HG03558 (cell line): ENCODE results near the gene TTC17.
"Not testable (repeated sequence)": the region's sequence is repeated elsewhere in the genome, so short reads cannot be mapped to it uniquely, and the experiment has no call there.

Experiments
- ATAC-seq: cut with Tn5 transposase; IDR thresholded peaks from one replicate; pipeline ENCODE4 v1.9.1; 2021; ENCODE audit warnings: moderate number of reproducible peaks; ENCODE audit not compliant: unreplicated experiment; ENCODE audit errors: extremely low read depth

TTC17 gene

DNA sequence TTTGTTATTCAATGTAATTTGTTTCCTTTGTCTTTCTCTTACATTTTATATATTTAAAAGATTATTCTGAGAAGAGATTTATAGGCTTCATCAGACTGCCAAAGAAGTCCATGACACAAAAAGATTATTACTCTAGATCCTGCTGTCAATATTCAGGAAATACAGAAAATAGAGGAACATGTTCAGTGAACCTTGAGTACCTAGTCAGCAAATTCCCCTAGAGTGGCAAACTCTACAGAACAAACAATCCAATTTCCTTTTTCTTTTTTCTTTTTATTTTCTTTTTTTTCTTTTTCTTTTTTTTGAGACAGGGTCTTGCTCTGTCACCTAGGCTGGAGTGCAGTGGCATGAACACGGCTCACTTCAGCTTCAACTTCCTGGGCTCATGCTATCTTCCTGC lies 23.9 kb downstream of the TTC17 start:
- no peak for ATAC-seq

DNA sequence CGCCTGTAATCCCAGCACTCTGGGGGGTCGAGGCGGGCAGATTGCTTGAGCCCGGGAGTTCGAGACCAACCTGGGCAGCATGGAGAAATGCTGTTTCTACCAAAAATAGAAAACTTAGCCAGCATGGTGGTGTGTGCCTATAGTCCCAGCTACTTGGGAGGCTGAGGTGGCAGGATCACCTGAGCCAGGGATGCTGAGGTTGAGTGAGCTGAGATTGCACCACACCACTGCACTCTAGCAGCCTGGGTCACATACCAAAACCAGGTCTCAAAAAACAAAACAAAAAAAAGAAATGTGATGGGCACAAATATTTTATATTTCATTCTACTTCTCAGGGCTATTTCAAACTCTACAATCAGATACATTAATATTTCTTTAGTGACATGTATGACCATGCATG lies 25.7 kb downstream of the TTC17 start:
- no peak for ATAC-seq

DNA sequence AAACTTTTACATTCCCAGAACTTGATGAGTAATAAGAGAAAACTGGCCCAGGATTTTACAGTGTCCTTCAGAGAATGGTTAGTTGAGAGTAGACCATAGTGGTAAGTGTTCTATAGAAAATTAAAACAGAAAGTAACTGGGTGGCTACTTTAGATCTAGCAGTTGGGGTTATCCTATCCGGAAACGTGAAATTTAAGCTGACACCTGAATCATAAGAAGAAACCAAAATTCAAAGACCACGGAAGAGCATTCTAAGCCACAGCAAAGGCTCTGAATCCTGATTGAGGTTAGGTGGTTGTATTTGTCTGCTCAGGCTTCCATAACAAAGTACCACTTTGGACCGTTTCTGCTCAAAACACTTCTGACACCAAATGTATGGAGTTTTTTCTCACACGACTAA lies 34.0 kb downstream of the TTC17 start:
- ATAC-seq, result no peak

DNA sequence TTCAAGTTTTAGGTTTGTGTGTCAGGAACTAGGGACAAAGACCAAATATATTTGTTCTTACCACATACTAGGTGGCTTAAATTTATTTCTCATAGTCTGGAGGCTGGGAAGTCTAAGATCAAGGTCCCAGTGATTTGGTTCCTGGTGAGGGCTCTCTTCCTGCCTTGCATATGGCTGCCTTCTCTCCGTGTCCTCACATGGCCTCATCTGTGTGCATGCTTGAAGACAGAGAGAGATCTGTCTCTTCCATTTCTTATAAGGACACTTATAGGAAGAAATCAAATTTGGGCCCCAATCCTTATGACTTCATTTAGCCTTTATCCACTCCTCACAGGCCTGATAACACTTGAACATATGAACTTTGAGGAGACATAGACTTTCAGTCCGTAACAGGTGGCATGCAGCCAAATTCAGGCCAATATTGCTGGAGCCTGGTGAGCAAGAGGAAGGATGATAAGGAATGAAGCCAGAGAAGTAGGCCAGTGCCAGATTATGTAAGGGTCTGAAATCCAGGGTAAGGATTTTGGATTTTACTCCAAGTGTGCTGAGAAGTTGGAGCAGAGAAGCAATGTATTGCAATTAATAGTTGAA lies 35.1 kb downstream of the TTC17 start:
- ATAC-seq, result no peak

DNA sequence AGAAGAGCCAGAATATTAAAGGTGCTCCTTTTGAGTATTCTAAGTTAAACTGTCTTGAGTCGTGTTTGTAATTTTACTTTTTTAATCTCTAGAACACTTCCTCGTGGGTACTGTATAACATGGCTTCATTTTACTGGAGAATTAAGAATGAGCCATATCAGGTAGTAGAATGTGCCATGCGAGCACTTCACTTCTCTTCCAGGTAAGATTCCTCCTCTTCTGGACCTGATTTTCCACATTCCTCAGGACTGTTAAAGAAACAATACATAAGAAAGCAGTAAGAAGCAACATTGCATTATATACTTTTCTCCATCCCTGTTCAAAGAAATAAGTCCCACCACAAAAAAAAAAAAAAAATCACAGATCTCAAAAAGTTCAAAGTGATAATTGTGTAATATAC lies 37.9 kb downstream of the TTC17 start:
- ATAC-seq, result no peak

DNA sequence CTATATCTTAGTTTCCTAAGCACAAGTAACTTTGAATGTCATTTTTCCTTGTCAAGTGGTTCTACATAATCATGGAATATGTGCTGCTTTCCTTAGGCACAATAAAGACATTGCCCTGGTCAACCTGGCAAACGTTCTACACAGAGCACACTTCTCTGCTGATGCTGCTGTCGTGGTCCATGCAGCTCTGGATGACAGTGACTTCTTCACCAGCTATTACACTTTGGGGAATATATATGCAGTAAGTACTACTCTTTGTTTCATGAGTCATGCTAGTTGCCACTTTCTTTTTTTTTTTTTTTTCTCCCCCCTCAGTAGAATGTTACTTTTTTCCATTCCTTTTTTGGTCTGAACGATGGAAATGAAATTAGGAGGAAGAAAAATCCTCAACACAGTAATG lies 38.5 kb downstream of the TTC17 start:
- ATAC-seq, result no peak

DNA sequence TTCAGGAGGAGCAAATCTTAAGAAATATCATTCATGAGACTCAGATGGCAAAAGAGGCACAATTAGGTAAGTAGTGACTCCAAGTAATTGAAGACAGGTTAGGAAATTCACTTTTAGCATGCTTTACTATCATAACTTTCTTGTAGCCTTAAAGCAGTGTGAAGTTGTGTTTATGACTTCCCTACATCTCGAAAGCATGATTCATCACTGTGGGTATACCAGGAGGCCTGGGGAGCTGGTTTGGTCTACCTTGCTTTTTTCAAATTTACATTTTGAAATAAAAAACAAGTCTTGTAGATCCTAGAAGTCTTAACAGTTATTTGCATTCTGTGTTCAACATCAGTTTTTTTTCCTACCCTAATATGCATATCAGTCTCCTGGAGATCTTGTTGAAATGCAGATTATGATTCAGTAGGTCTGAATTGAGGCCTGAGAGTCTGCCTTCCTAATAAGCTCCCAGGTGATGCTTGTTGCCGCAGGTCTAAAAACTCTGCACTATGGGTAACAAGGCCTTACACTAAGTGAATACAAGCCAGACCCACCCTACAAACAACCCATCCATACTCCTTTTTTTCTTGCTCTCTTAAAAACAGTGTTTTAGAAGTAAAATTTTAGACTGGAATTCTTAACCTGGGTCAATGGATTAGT lies 41.4 kb downstream of the TTC17 start:
- no peak for ATAC-seq

DNA sequence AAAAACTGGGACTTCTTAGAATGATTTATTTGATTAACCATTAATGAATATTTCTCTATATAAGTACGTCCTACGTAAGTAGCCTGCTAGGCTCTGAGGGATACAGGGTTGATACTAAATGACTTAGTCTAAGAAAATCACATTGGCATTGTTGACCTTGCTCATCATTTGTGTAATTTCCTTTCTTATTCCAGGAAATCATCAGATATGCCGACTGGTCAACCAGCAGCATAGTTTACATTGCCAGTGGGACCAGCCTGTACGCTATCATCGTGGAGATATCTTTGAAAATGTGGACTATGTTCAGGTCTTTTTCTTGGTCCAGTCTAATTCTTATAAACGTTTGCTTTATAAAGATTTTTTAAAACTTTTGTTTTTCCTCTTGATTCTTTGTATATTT lies 42.5 kb downstream of the TTC17 start:
- no peak for ATAC-seq

DNA sequence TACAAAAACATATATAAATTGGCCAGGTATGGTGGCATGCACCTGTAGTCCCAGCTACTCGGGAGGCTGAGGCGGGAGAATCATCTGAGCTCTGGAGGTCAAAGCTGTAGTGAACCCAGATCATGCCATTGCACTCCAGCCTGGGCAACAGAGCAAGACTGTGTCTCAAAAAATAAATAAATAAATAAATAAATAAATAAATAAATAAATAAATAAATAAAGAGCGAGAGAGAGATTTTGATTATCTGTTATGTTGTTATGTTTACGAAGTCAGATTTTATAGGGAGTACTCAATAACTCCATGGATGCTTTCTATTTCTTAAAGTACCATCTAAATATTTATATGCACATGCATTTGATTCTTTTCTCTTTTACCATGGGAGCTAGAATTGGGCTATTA lies 43.1 kb downstream of the TTC17 start:
- not testable (repeated sequence) for ATAC-seq

DNA sequence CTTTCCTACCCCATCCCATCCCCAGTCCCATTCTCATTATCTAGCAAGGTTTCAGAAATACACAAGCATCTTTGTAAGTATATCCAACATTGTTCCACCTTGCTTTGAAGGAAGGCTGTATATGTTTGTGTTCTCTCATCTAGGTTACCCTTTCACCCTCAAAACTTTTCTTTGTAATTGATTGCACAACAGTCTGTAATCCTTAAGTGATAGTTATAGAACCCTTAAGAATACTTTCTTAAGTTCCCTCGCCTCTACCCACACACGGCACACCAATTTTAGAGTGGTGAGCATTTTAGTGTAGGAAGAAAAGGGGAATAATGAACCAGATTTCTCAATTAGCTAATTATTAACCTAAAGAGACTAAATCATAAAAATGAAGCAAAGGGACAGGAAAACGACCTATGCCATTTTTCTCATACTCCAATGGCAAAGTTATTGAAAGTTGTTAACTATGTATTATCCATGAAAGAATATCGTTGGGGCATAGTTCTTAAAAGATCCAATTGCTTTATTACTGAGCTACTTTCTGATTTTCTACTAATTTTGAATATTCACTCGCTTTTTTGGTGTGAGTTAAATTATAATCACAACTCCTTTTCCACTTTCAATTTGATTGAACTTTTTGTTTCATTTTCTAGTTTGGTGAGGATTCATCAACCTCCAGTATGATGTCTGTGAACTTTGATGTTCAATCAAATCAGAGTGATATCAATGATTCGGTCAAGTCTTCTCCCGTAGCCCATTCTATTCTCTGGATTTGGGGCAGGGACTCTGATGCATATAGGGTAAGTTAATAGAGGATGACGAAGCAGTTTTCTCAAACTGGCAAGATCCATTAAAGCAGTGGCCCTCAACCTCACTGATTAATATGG lies 44.9 kb downstream of the TTC17 start:
- no peak for ATAC-seq

DNA sequence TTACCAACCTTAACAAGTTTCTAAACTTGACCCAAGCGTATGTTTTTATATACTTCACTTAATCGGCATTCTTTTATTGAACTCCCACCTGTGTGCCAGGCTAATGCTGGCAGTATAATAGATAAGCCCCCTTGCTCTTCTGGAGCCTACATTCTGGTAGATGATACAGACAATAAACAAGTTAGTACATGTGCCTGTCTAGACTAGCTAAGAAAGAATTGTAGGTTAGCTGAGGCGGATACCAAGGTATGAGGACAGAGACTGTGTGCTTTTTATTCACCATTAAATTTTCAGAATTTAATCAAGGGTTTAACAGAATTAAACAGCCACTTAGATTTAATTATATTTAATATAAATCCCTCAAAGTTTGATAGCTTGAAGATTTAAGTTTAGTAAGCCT lies 45.7 kb downstream of the TTC17 start:
- ATAC-seq, result no peak

DNA sequence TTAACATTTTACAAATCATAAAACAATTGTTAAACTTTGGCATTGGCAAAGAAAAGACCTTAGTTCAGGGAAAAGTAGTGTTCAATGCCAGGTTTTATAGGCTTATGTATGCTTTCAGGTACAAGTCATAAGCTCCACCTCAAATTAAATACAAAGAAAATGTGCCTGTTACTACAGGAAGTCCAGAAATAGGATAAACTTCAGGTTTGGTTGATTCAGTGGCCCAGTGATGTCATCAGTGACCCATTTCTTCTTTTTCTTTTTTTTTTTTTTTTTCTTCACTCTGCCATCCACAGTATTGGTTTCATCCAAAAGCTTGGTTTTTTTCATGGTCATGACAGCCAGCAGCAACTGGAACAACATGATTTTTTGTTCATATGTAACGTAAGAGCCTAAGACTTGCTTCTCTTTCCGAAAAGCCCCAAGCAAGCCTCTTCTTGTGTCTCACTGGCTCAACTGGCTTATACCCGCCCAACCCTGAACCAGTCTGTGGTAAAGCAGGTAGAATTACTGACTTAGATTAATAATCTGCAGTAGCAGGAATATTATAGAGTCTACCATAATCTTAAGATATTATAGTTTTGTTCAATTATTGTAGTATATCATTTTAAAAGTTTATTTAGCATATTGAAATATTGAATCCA lies 46.2 kb downstream of the TTC17 start:
- ATAC-seq, result no peak

DNA sequence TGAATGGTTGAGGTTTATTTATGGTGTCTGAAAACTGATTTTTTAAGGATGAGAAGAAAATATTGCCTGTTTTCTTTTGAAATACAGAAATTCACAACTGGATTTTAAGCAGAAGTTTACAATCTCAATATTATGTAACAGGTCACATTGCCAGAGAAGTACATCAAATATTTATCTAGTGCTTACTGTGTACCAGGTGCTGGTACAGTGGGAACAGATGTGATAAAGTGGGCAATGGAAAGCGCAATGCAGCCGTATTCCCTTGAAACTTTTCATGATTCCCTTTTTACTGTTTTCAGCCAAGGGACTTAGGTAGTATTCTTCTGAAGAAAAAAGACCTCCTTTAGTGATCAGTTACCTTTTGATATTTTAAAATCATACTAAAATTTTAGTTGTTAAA lies 49.6 kb downstream of the TTC17 start:
- ATAC-seq, result no peak

DNA sequence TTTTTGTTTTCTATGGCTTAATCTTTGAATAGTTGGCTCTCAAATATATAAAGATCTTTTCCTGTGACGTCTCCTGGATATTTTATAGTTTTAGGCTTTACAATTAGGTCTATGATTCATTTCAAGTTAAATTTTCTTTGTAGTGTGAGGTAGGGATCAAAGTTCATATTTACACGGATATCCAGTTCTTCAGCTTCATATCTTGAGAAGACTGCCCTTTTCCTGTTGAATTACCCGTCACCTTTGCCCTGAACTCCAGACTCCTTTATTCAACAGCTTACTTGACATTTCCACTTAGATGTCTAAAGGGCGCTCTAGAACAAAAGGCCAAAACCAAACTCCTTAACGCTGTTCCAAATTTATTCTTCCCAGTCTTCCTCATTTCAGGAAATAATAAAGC lies 51.7 kb downstream of the TTC17 start:
- ATAC-seq, result no peak

DNA sequence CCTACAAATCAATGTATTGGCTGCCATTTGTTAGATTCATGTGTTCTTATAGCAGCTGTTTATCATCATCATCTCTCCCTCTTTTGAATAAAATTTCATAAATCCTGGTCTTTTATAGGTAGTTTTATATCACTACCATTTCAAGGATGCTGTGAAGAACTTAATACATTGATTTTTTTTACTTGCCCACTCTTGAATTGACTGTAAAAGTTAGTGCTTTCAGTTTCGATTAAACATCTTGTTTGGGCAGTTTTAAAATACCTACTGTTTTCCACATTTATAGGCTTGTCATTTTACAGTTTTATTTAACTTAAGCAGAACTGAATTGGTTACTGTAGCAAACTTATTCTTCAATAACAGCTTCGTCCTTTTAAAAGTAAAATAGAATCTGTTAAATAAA lies 59.5 kb downstream of the TTC17 start:
- no peak for ATAC-seq

DNA sequence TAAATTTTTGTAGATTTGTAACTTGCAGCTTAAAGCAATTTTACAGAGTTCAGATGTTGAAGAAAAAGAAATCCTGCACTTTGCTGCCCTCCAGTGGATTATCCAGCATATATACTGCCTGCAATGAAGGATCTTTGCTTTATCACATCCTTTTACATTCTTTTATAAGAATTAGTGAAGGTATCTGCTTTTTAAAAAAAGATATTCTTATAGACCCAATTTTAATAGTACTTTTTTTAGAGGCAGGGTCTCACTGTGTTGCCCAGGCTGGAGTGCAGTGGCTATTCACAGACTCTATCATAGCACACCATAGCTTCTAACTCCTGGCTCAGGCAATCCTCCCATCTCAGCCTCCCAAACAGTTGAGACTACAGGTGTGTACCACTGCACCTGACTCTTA lies 60.7 kb downstream of the TTC17 start:
- no peak for ATAC-seq

DNA sequence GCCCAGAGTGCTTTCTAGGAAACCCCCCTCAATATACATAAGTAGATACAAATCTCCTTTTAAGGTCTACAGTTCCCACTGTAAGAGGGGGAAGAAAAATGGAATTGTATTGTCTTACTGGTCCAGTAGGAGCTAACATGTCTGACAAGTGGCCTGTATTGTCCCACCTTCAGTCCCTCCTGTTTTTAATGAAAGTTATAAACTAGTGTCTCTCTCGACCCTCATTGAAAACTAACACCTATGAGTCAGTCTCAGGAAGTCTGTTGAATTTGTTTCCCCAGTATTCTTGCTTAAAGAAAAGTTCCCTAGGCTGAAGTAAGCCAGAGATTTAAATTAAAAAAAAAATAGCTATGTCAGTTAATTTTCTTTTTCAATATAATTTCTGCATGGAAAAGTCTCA lies 69.3 kb downstream of the TTC17 start:
- ATAC-seq, result no peak

DNA sequence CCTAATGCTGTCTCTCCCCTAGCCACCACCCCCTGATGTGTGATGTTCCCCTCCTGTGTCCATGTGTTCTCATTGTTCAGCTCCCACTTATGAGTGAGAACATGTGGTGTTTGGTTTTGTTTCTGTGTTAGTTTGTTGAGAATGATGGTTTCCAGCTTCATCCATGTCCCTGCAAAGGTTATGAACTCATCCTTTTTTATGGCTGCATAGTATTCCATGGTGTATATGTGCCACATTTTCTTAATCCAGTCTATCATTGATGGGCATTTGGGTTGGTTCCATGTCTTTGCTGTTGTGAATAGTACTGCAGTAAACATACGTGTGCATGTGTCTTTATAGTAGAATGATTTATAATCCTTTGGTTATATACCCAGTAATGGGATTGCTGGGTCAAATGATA lies 72.2 kb downstream of the TTC17 start:
- not testable (repeated sequence) for ATAC-seq

DNA sequence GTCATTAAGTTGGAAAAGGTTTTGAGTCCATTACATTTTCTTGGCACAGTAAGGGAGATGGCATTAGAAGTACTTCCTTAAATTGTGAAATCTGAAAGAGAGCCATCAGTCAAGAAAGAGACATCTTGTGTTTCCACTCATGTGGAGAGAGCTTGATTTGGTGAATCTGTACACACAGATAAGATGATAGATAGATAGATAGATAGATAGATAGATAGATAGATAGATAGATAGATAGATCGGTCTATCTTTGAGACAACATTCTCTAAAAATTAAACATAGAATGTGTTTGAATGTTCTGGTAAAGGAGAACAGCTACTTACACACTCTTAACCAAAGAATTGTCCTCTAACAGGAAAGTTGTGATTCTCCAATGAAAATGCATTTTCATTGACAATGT lies 76.2 kb downstream of the TTC17 start:
- ATAC-seq, result no peak

DNA sequence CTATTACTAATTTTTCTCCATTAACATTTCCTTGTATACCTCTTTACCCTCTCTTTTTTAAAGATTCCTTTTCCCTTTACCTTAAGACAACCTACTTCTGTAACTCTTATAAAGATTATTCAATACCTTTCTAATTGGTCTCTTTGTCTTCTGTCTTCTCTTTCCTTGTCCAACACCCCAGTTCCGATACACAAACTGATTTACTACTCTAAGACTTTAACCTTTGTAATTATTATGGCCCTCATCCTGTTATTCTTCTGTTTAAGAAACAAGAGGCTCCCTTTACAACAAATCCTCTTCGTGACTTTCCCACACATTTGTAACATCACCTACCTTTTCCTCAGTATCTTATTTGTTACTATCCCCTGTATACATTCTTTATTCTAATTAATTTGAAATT lies 81.8 kb downstream of the TTC17 start:
- ATAC-seq, result no peak

DNA sequence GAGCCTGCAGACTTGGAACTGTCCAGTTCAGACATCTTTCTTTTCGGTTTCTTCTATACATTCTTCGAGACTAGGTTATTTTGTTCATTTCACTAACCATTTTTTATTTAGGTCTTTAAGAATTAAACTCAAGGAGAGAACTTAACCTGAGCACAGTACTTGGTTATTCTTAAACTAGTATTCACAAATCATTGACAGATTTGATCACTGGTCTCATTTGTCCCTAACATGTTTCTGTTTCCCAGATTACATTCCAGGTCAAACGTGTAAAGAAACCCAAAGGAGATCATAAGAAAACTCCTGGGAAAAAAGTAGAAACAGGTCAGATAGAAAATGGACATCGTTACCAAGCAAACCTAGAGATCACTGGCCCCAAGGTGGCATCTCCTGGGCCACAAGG lies 85.1 kb downstream of the TTC17 start:
- ATAC-seq, result no peak
